Cerebellar nuclear complex (tissue), 1 donor: ENCODE measurements around the gene TMC3.
"Not testable (repeated sequence)": the region's sequence is repeated elsewhere in the genome, so short reads cannot be mapped to it uniquely, and the experiment has no call there.

ENCODE experiments used
- DNase-seq, 2 experiments: peaks; one replicate each; lab custom pipeline; 2025; lab: John Stamatoyannopoulos, UW

TMC3 gene

GRCh38 chr15:81346611-81347010 lies 27.4 kb downstream of the TMC3 start:
- no peak for DNase-seq

GRCh38 chr15:81343371-81343770 lies 30.6 kb downstream of the TMC3 start:
- no peak for DNase-seq

GRCh38 chr15:81341351-81341750 lies 32.7 kb downstream of the TMC3 start:
- DNase-seq = no peak

GRCh38 chr15:81339851-81340250 lies 34.2 kb downstream of the TMC3 start:
- DNase-seq = no peak

GRCh38 chr15:81339321-81339720 lies 34.7 kb downstream of the TMC3 start:
- no peak for DNase-seq

GRCh38 chr15:81338170-81339007 lies 35.6 kb downstream of the TMC3 start:
- no peak for DNase-seq

- DNase-seq = no peak
These were observed 36.3 kb downstream of the TMC3 start for GRCh38 chr15:81337713-81338157.

- no peak for DNase-seq
These were observed 36.8 kb downstream of the TMC3 start for GRCh38 chr15:81337241-81337640.

GRCh38 chr15:81336568-81336967 lies 37.4 kb downstream of the TMC3 start:
- no peak for DNase-seq

GRCh38 chr15:81335631-81336030 lies 38.4 kb downstream of the TMC3 start:
- no peak for DNase-seq

- no peak for DNase-seq
These were observed 39.1 kb downstream of the TMC3 start for GRCh38 chr15:81334768-81335435.

- no peak for DNase-seq
These were observed 40.6 kb downstream of the TMC3 start for GRCh38 chr15:81333363-81333762.

- no peak for DNase-seq
These were observed 41.7 kb downstream of the TMC3 start for GRCh38 chr15:81332326-81332725.

- no peak for DNase-seq
These were observed 42.4 kb downstream of the TMC3 start for GRCh38 chr15:81331600-81331999.

GRCh38 chr15:81331141-81331540 lies 42.9 kb downstream of the TMC3 start:
- DNase-seq = not testable (repeated sequence)

- no peak for DNase-seq
These were observed 43.5 kb downstream of the TMC3 start for GRCh38 chr15:81330366-81331090.

- DNase-seq = no peak
These were observed 44.6 kb downstream of the TMC3 start for GRCh38 chr15:81329446-81329845.

GRCh38 chr15:81327516-81327915 lies 46.5 kb downstream of the TMC3 start:
- no peak for DNase-seq

GRCh38 chr15:81326466-81327212 lies 47.4 kb downstream of the TMC3 start:
- no peak for DNase-seq

GRCh38 chr15:81323944-81324881 lies 49.8 kb downstream of the TMC3 start, which contains the start of gene STARD5:
Gene STARD5 (minus strand): TSS chr15:81324141. CDS start chr15:81324099, 42 bp downstream.
- DNase-seq = peak; percentile 94

- DNase-seq = no peak
These were observed 50.5 kb downstream of the TMC3 start for GRCh38 chr15:81323559-81323943.
